AG04449 (cell line): Measurements from ENCODE around the gene YTHDC1.
A peak's percentile ranks its signal among the peaks of the same experiment; 100 is the strongest.

Source experiments
- CTCF ChIA-PET: fragments of 350-600 bp; formaldehyde crosslinking; extraction: SDS; loops from one replicate; lab custom pipeline; 2021; ENCODE audit warnings: antibody characterized with exemption; lab: Yijun Ruan, JAX
- POLR2A ChIA-PET: fragments of 400-600, 350-600 bp; formaldehyde crosslinking; extraction: SDS; loops from one replicate; lab custom pipeline; 2020; ENCODE audit warnings: antibody characterized with exemption, inconsistent platforms; lab: Yijun Ruan, JAX
- DNase-seq: peaks from one replicate; pipeline ENCODE4 v3.0.0-alpha.2; 2010; ENCODE audit warnings: low read depth, low spot score
- H3K4me3 ChIP-seq: 2 replicates; pipeline ENCODE4 v1.5.1; 2011; ENCODE audit warnings: low read depth, mild to moderate bottlenecking, control low read depth, low read length
- CTCF ChIP-seq: IDR thresholded peaks from one replicate; pipeline ENCODE4 v1.5.1; 2011; ENCODE audit warnings: mild to moderate bottlenecking, moderate library complexity, low read length, control low read depth, inconsistent platforms; ENCODE audit not compliant: insufficient read depth; ENCODE audit errors: missing control alignments

YTHDC1 gene

GRCh38 chr4:68372588-68372987 lies 22.7 kb upstream of the YTHDC1 start:
- ChIA-PET CTCF (interaction anchor here (1.2 to 1.6 kb wide), 2 partner anchors 101 to 103 kb away, joined by 3 to 7 read pairs; no protein-coding TSS in a partner anchor), POLR2A (no interaction called here)
- no peak for DNase-seq
- TF ChIP-seq CTCF, result no peak
- H3K4me3 ChIP-seq, result no peak overlapping the region

- CTCF ChIA-PET, result interaction anchor here (1.2 to 2.5 kb wide), 3 partner anchors 8 to 97 kb away, joined by 3 to 13 read pairs (median 5); no protein-coding TSS in a partner anchor
- no peak for TF ChIP-seq CTCF
- DNase-seq, result no peak
- POLR2A ChIA-PET, result interaction anchor here (1.5 kb wide), 1 partner anchor 8 kb away, joined by 3 read pairs; no protein-coding TSS in a partner anchor
- no peak overlapping the region for H3K4me3 ChIP-seq
These were observed 19.4 kb upstream of the YTHDC1 start for GRCh38 chr4:68369142-68369805.

GRCh38 chr4:68368691-68369131 lies 18.8 kb upstream of the YTHDC1 start:
- no peak for TF ChIP-seq CTCF
- peak; percentile 87 for DNase-seq
- H3K4me3 ChIP-seq, result no peak overlapping the region
- ChIA-PET CTCF (interaction anchor here (1.2 to 3.1 kb wide), 3 partner anchors 8 to 97 kb away, joined by 3 to 19 read pairs (median 13); no protein-coding TSS in a partner anchor), POLR2A (interaction anchor here (1.5 kb wide), 1 partner anchor 8 kb away, joined by 3 read pairs; no protein-coding TSS in a partner anchor)

- H3K4me3 ChIP-seq, result no peak overlapping the region
- TF ChIP-seq CTCF, result no peak
- ChIA-PET CTCF (interaction anchor here (1.2 to 3.1 kb wide), 3 partner anchors 9 to 96 kb away, joined by 3 to 19 read pairs (median 13); no protein-coding TSS in a partner anchor), POLR2A (no interaction called here)
- no peak for DNase-seq
These were observed 17.9 kb upstream of the YTHDC1 start for GRCh38 chr4:68367835-68368234.

- CTCF ChIA-PET, result interaction anchor here (3.1 kb wide), 1 partner anchor 10 kb away, joined by 19 read pairs; no protein-coding TSS in a partner anchor
- DNase-seq, result no peak
- no peak overlapping the region for H3K4me3 ChIP-seq
- no peak for TF ChIP-seq CTCF
- POLR2A ChIA-PET, result no interaction called here
These were observed 16.7 kb upstream of the YTHDC1 start for GRCh38 chr4:68366600-68366999.

- H3K4me3 ChIP-seq, result no peak overlapping the region
- no peak for TF ChIP-seq CTCF
- CTCF ChIA-PET, result no interaction called here
- POLR2A ChIA-PET, result no interaction called here
- no peak for DNase-seq
These were observed 15.2 kb upstream of the YTHDC1 start for GRCh38 chr4:68365068-68365467.
